Peyer's patch (tissue), 4 donors: Measurements from ENCODE around the gene C1QL1.

Experiments used
- CTCF ChIP-seq, 6 experiments: fragments of 450-650 bp in 4 of 6; fragments of 200-600 bp in 2 of 6; sonication (generic) in 1 of 6; IDR thresholded peaks; one replicate each; pipeline ENCODE4 v1.5.1; 2017 to 2019; ENCODE audit warnings: antibody characterized with exemption in 6 of 6, mild to moderate bottlenecking in 3 of 6, moderate library complexity in 1 of 6
- POLR2A ChIP-seq, 2 donors: fragments of 450-650 bp; IDR thresholded peaks; one replicate each; pipeline ENCODE4 v1.5.1; 2017; ENCODE audit warnings: antibody characterized with exemption in 2 of 2, mild to moderate bottlenecking in 2 of 2, moderate library complexity in 2 of 2

DNA sequence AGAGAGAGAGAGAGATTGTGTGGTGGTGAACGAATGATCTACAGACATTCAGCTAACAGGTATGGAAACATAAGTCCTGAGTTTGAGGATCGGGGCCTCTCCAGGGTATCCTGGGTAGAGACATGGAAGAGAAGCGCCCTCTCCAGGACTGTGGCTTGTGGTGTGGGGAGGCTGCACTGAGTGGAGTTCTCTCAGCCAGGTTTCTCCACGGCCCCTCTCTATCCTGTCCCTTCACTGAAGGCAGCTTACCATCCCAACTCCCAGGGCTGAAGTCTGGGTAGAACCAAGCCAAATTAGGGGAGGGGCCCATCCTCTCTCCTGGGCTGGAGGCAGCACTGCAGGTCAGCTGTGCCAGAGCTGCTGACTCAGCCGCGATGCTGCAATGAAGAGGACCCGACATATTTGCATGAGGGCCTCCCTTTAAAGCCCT lies 6.2 kb downstream of the C1QL1 start:
- no peak for TF ChIP-seq CTCF (IDR thresholded peaks at IDR 0.05)
- no peak for TF ChIP-seq POLR2A (IDR thresholded peaks at IDR 0.05)
